Common myeloid progenitor, CD34-positive (primary cell): ENCODE measurements around the gene C1GALT1C1.
A peak's percentile ranks its signal among the peaks of the same experiment; 100 is the strongest.

Experiments used
- CTCF ChIA-PET: fragments of 350-600 bp; sonication (Branson Sonifier 250); formaldehyde crosslinking; loops from one replicate; lab custom pipeline; 2021; ENCODE audit warnings: antibody characterized with exemption; lab: Charles Lee
- POLR2A ChIA-PET: fragments of 350-600 bp; sonication (Branson Sonifier 250); formaldehyde crosslinking; loops from one replicate; lab custom pipeline; 2021; ENCODE audit warnings: antibody characterized with exemption; lab: Charles Lee
- DNase-seq, 3 donors: peaks; one replicate each; pipeline versions ENCODE4 v3.0.0 to v3.0.0-alpha.2; 2013
- H3K27ac ChIP-seq, 2 experiments: 1 replicate in 1 of 2; 2 replicates in 1 of 2; pipeline ENCODE4 v1.7.0; 2013; ENCODE audit warnings: inconsistent platforms in 2 of 2, low read length in 2 of 2, mild to moderate bottlenecking in 2 of 2, low read depth in 1 of 2, moderate library complexity in 1 of 2; ENCODE audit not compliant: severe bottlenecking in 2 of 2, insufficient read depth in 1 of 2, poor library complexity in 1 of 2
- H3K27me3 ChIP-seq, 5 experiments: replicated peaks in 2 of 5; 1 replicate in 3 of 5; 2 replicates in 2 of 5; pipeline versions ENCODE4 v1.6.1 to v1.7.0; 2013; ENCODE audit warnings: low read length in 4 of 5, mild to moderate bottlenecking in 2 of 5, moderate library complexity in 2 of 5, inconsistent platforms in 1 of 5; ENCODE audit not compliant: insufficient read depth in 5 of 5, control insufficient read depth in 4 of 5
- H3K36me3 ChIP-seq, 4 experiments: 1 replicate in 2 of 4; 2 replicates in 2 of 4; pipeline versions ENCODE4 v1.6.1 to v1.7.0; 2013; ENCODE audit warnings: low read length in 3 of 4, control low read depth in 1 of 4, mild to moderate bottlenecking in 1 of 4; ENCODE audit not compliant: control insufficient read depth in 4 of 4, insufficient read depth in 4 of 4
- H3K4me1 ChIP-seq, 4 experiments: 1 replicate in 3 of 4; 2 replicates in 1 of 4; pipeline versions ENCODE4 v1.6.1 to v1.7.1; 2013; ENCODE audit warnings: low read length in 3 of 4, mild to moderate bottlenecking in 3 of 4, control low read depth in 1 of 4, inconsistent platforms in 1 of 4, moderate library complexity in 1 of 4; ENCODE audit not compliant: control insufficient read depth in 4 of 4, insufficient read depth in 4 of 4; ENCODE audit errors: control extremely low read depth in 1 of 4
- H3K4me3 ChIP-seq, 7 experiments: 1 replicate in 4 of 7; 2 replicates in 3 of 7; pipeline versions ENCODE4 v1.5.1 to v1.7.0; 2013; ENCODE audit warnings: mild to moderate bottlenecking in 7 of 7, low read length in 6 of 7, moderate library complexity in 6 of 7, inconsistent platforms in 2 of 7, low read depth in 2 of 7, control low read depth in 1 of 7; ENCODE audit not compliant: insufficient read depth in 4 of 7, control insufficient read depth in 1 of 7; ENCODE audit errors: extremely low read depth in 1 of 7
- H3K9me3 ChIP-seq, 5 experiments: 1 replicate in 4 of 5; 2 replicates in 1 of 5; pipeline versions ENCODE4 v1.6.1 to v1.7.1; 2013; ENCODE audit warnings: low read length in 4 of 5, mild to moderate bottlenecking in 2 of 5, inconsistent platforms in 1 of 5, low read depth in 1 of 5, moderate library complexity in 1 of 5; ENCODE audit not compliant: control insufficient read depth in 4 of 5, insufficient read depth in 2 of 5; ENCODE audit errors: control extremely low read depth in 1 of 5
- WGBS: methylation state at CpG from one replicate; pipeline ENCODE4 v1.1.5; 2013; ENCODE audit not compliant: insufficient coverage; 5-methylcytosine and 5-hydroxymethylcytosine counted together

The C1GALT1C1 gene

DNA sequence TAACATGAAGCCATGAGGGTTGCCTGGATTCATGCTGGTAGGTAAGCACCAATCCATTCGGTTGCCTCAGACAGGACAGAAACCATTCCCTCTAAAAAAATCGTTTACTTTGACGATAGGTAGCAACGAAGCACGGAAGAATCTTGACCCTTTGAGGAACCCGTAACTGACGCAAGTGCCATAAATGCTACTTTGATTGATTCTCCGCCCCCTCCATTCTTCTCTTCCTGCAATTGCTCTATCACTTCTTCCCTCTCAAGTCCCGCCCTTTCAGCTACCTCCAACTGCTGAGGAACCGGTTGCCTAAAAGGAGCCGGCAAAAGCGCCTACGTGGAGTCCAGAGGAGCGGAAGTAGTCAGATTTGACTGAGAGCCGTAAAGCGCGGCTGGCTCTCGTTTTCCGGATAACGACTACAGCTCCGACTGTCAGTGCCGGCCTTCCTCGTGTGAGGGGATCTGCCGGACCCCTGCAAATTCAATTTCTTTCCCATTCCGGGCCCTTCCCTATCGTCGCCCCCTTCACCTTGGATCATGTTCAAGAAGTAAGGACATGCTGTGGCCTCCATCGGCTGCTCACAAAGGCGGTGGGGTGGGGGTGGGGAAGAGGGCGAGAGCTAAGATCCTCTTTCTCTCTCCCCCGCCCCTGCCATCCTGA lies 26.0 kb downstream of the C1GALT1C1 start, which contains the start of gene MCTS1:
MCTS1 (plus strand) TSS at position 395 of the 654 bp plus-strand sequence; CDS start at position 531, 136 bp downstream.
- WGBS = 44% methylated on average over 20 of the region's 31 CpGs
- H3K9me3 ChIP-seq = no peaks in the 10 kb centered on the region
- peak; percentile 93 to 96 (median 95) for DNase-seq
- H3K36me3 ChIP-seq = peaks cover 3 to 4% (median 3%) of the 10 kb centered on the region in 4 experiments
- H3K27me3 ChIP-seq = no peaks in the 10 kb centered on the region
- H3K27ac ChIP-seq = peak within 1 kb of the TSS; percentile 56 to 86
- ChIA-PET CTCF (no interaction called here), POLR2A (interaction anchor here (0.6 to 1.6 kb wide), 2 partner anchors 43 to 333 kb away, joined by 3 to 6 read pairs; partner anchors contain the start of gene CUL4B)
- H3K4me3 ChIP-seq = peak within 1 kb of the TSS; percentile 49 to 83 (median 75)
- peaks cover 0 to 10% (median 2%) of the 10 kb centered on the region in 4 experiments for H3K4me1 ChIP-seq

DNA sequence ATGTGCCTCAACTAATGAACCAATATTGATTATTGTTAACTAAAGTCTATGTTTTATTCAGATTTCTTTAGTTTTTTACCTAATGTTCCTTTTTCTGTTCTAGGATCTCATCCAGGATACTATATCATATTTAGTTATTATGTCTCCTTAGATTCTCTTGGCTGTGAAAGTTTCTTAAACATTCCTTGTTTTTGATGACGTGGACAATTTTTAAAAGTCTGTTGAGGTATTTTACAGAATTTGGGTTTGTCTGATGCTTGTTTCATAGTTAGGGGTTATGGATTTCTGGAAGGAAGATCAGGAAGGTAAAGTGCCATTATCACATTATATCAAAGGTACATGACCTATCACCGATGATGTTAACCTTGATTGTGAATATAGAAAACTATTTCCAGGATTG lies 44.2 kb downstream of the C1GALT1C1 start:
- Histone ChIP-seq H3K4me1 (no peaks in the 10 kb centered on the region), H3K27me3 (no peaks in the 10 kb centered on the region), H3K27ac (no peak overlapping the region), H3K4me3 (no peak overlapping the region), H3K9me3 (peaks cover 0 to 3% (median 0%) of the 10 kb centered on the region in 5 experiments), H3K36me3 (no peaks in the 10 kb centered on the region)
- ChIA-PET CTCF (no interaction called here), POLR2A (no interaction called here)
- DNase-seq = no peak
- WGBS = no CpG with 5 or more reads among the region's 2 CpGs
